Keratinocyte (primary cell): ENCODE data around the gene ZNF275. TPM values are rescaled to one million over a fixed set of nuclear protein-coding genes. Genes with fewer than 3 reads are reported as not detected.

Experiments used
- DNase-seq: peaks from one replicate; pipeline ENCODE4 v3.0.0-alpha.2; 2011; ENCODE audit warnings: low read depth, missing footprints, low spot score
- FAIRE-seq: peaks from 2 replicates; lab custom pipeline; 2011; peaks lifted over from hg19 to GRCh38; lab: Jason Lieb, UNC
- H2AFZ ChIP-seq: 2 replicates; pipeline ENCODE4 v1.6.0; 2012; ENCODE audit warnings: low read length, control low read depth, inconsistent platforms; ENCODE audit not compliant: control insufficient read depth
- H3K27ac ChIP-seq: 2 replicates; pipeline ENCODE4 v1.5.1; 2011; ENCODE audit warnings: low read length; ENCODE audit not compliant: control insufficient read depth, insufficient read depth
- H3K27me3 ChIP-seq: 3 replicates; pipeline ENCODE4 v1.6.0; 2011; ENCODE audit warnings: low read length; ENCODE audit not compliant: control insufficient read depth, insufficient read depth; ENCODE audit errors: extremely low read depth
- H3K36me3 ChIP-seq, 2 experiments: 2 replicates in 1 of 2; 3 replicates in 1 of 2; pipeline ENCODE4 v1.5.1; 2011; ENCODE audit warnings: low read length in 2 of 2, mild to moderate bottlenecking in 1 of 2; ENCODE audit not compliant: control insufficient read depth in 2 of 2, insufficient read depth in 2 of 2; ENCODE audit errors: extremely low read depth in 1 of 2
- H3K4me1 ChIP-seq: 3 replicates; pipeline ENCODE4 v1.5.1; 2011; ENCODE audit warnings: low read length; ENCODE audit not compliant: control insufficient read depth, insufficient read depth; ENCODE audit errors: extremely low read depth
- H3K4me2 ChIP-seq: 3 replicates; pipeline ENCODE4 v1.6.0; 2011; ENCODE audit warnings: low read depth, low read length; ENCODE audit not compliant: control insufficient read depth, insufficient read depth; ENCODE audit errors: extremely low read depth
- H3K4me3 ChIP-seq, 3 experiments: fragments of 200-600 bp in 1 of 3; sonication (generic) in 1 of 3; 2 replicates in 2 of 3; 3 replicates in 1 of 3; pipeline ENCODE4 v1.5.1; 2011 to 2016; ENCODE audit warnings: low read length in 3 of 3, mild to moderate bottlenecking in 3 of 3, control low read depth in 2 of 3, inconsistent platforms in 1 of 3, low read depth in 1 of 3, mixed read lengths in 1 of 3, mixed run types in 1 of 3, moderate library complexity in 1 of 3; ENCODE audit not compliant: control insufficient read depth in 2 of 3, insufficient read depth in 2 of 3; ENCODE audit errors: extremely low read depth in 1 of 3
- H3K79me2 ChIP-seq: 2 replicates; pipeline ENCODE4 v1.6.0; 2012; ENCODE audit warnings: low read length; ENCODE audit not compliant: control insufficient read depth, insufficient read depth
- H3K9ac ChIP-seq: 3 replicates; pipeline ENCODE4 v1.6.0; 2011; ENCODE audit warnings: low read length; ENCODE audit not compliant: control insufficient read depth, insufficient read depth; ENCODE audit errors: extremely low read depth
- H3K9me1 ChIP-seq: 3 replicates; pipeline ENCODE4 v1.6.0; 2011; ENCODE audit warnings: low read length; ENCODE audit not compliant: control insufficient read depth, insufficient read depth; ENCODE audit errors: extremely low read depth
- H3K9me3 ChIP-seq: 2 replicates; pipeline ENCODE4 v1.5.1; 2012; ENCODE audit warnings: low read depth, low read length; ENCODE audit not compliant: control insufficient read depth
- H4K20me1 ChIP-seq: 3 replicates; pipeline ENCODE4 v1.6.0; 2011; ENCODE audit warnings: low read length; ENCODE audit not compliant: control insufficient read depth, insufficient read depth; ENCODE audit errors: extremely low read depth
- CTCF ChIP-seq, 3 experiments: IDR thresholded peaks in 1 of 3; conservative IDR thresholded peaks in 1 of 3; optimal IDR thresholded peaks in 1 of 3; 2 replicates in 2 of 3; 3 replicates in 1 of 3; pipeline versions ENCODE3 to v1.5.1; 2011; ENCODE audit warnings: low read length in 3 of 3, mild to moderate bottlenecking in 3 of 3, moderate library complexity in 2 of 3, control low read depth in 1 of 3, inconsistent platforms in 1 of 3; ENCODE audit not compliant: insufficient read depth in 2 of 3; ENCODE audit errors: extremely low read depth in 1 of 3
- EZH2 ChIP-seq: IDR thresholded peaks from one replicate; pipeline ENCODE4 v1.6.1; 2012; ENCODE audit warnings: inconsistent platforms, mild to moderate bottlenecking, low read length, moderate library complexity
- dilution Hi-C: fragments of 300-500 bp; cut with MboI; formaldehyde crosslinking; loops from one replicate; pipeline ENCODE4 v1.7.0; 2020; ENCODE audit warnings: low sequenced_read_pairs; ENCODE audit not compliant: extremely low pct_ligation_motif_present
- polyA plus RNA-seq, 5 experiments: library from polyadenylated mRNA; depleted of rRNA in 3 of 5; stranded (reverse) in 3 of 5; stranded (forward) in 1 of 5; unstranded in 1 of 5; fragments of >200 nt; gene quantifications; 1 replicate in 1 of 5; 2 replicates in 3 of 5; 3 replicates in 1 of 5; pipeline versions ENCODE4 v1.2.1 to v1.2.3, GENCODE V29; 2011 to 2012; ENCODE audit warnings: missing spikeins in 2 of 5, low read depth in 1 of 5, low replicate concordance in 1 of 5

The ZNF275 gene
- polyA plus RNA-seq, 1 donor (not counting 4 experiments of a cell fraction or from before 2014, with no cell fraction given) = 5.3 TPM

DNA sequence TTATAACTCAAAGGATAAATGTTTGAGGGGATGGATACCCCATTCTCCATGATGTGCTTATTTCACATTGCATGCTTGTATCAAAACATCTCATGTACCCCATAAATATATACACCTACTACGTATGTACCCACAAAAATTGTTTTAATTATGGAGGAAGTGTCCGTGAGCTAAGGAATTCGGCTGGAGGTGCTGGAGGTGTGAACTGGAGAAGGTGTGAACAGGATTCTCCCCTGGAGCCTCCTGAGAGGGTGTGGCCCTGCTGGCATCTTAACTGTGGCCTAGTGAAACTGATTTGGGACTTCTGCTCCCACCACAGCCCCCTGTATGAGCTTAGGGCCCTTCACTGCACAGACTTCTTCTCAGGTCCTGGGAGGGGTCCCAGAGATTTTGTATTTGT lies 43.8 kb downstream of the ZNF275 start:
- DNase-seq (no peak), FAIRE-seq (no peak)
- peaks cover 4% of the 10 kb centered on the region for H3K9me3 ChIP-seq
- no peaks in the 10 kb centered on the region for H3K4me1 ChIP-seq
- H3K4me3 ChIP-seq = no peak overlapping the region
- H3K9me1 ChIP-seq = no peaks in the 10 kb centered on the region
- no peaks in the 10 kb centered on the region for H3K36me3 ChIP-seq
- H3K27me3 ChIP-seq = no peaks in the 10 kb centered on the region
- H3K9ac ChIP-seq = no peak overlapping the region
- no peaks in the 10 kb centered on the region for H3K79me2 ChIP-seq
- dilution Hi-C loops = no loop called here
- TF ChIP-seq CTCF (optimal IDR thresholded peaks at IDR 0.05 in 1 of 3, IDR thresholded peaks at IDR 0.05 in 1 of 3, conservative IDR thresholded peaks at IDR 0.05 in 1 of 3; ENCODE audit: extremely low read depth in 1 of 3, insufficient read depth in 2 of 3, low read length in 3 of 3) (no peak), EZH2 (no peak)
- no peak overlapping the region for H3K27ac ChIP-seq
- H3K4me2 ChIP-seq = no peak overlapping the region
- no peaks in the 10 kb centered on the region for H4K20me1 ChIP-seq
- H2AFZ ChIP-seq = no peak overlapping the region

GRCh38 chrX:153378607-153379006 lies 44.7 kb downstream of the ZNF275 start:
- H3K9me1 ChIP-seq = no peaks in the 10 kb centered on the region
- no peaks in the 10 kb centered on the region for H3K27me3 ChIP-seq
- no peak overlapping the region for H2AFZ ChIP-seq
- H3K4me1 ChIP-seq = no peaks in the 10 kb centered on the region
- dilution Hi-C loops = no loop called here
- TF ChIP-seq EZH2 (no peak), CTCF (optimal IDR thresholded peaks at IDR 0.05 in 1 of 3, IDR thresholded peaks at IDR 0.05 in 1 of 3, conservative IDR thresholded peaks at IDR 0.05 in 1 of 3; ENCODE audit: extremely low read depth in 1 of 3, insufficient read depth in 2 of 3, low read length in 3 of 3) (no peak)
- no peak overlapping the region for H3K4me2 ChIP-seq
- H4K20me1 ChIP-seq = no peaks in the 10 kb centered on the region
- H3K9ac ChIP-seq = no peak overlapping the region
- DNase-seq (no peak), FAIRE-seq (no peak)
- H3K4me3 ChIP-seq = no peak overlapping the region
- H3K27ac ChIP-seq = no peak overlapping the region
- no peaks in the 10 kb centered on the region for H3K79me2 ChIP-seq
- peaks cover 10% of the 10 kb centered on the region for H3K9me3 ChIP-seq
- no peaks in the 10 kb centered on the region for H3K36me3 ChIP-seq
